Measurements from ENCODE around the gene MYL10. TPM values are rescaled to one million over a fixed set of nuclear protein-coding genes. Genes with fewer than 3 reads are reported as not detected.

The MYL10 gene
- total and polyA plus RNA-seq, 2 experiments from 2014 or later, result 1.3 TPM; not detected in 1

DNA sequence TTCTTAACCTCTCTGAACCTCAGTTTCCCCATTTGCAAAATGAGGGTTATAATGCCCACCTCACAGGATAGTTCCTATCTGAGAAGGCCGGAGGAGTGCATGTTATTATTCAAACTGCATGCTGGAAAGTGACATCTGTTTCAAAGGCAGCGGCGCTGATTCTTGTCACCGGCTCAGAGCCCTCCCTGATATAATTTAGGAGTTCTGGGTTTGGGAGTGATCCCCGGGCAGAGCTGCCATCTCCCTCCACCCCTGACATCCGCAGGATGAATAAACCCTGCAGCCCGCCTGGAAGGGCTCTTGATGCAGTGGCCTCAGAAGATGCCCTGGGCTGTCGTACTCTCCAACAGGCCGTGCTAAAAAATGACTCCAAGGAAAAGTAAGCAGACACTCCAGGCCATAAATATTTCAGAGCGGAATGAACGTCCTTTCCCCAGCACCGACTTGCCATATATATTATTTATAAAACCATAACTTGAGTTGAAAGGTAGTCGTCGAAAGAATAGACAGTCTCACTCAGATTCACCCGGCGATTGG, 47.0 kb upstream of the MYL10 start:
- Histone ChIP-seq H3K9me2 (ENCODE audit: insufficient read depth) (no peaks in the 10 kb centered on the region), H3F3A (replicated peaks; ENCODE audit: low read depth) (no peaks in the 10 kb centered on the region), H3K27me3 (ENCODE audit: insufficient read depth) (no peaks in the 10 kb centered on the region), H3K27ac (ENCODE audit: low read depth) (no peak overlapping the region), H3K36me3 (ENCODE audit: insufficient read depth) (no peaks in the 10 kb centered on the region), H3K4me3 (no peak overlapping the region), H3K79me2 (replicated peaks; ENCODE audit: insufficient read depth) (no peaks in the 10 kb centered on the region), H3K4me2 (no peak overlapping the region), H2AFZ (no peak overlapping the region), H3K4me1 (ENCODE audit: insufficient read depth) (peaks cover 11% of the 10 kb centered on the region), H4K20me1 (replicated peaks; ENCODE audit: insufficient read depth) (no peaks in the 10 kb centered on the region)
- no peaks in the 10 kb centered on the region for H3K36me3 Mint-ChIP-seq (ENCODE audit: low read depth)
- peaks cover 12% of the 10 kb centered on the region for H3K27me3 Mint-ChIP-seq (ENCODE audit: insufficient read depth, low read depth, poor library complexity)
- H3K4me1 Mint-ChIP-seq, result peaks cover 14% of the 10 kb centered on the region
- H3K9me3 Mint-ChIP-seq, result peaks cover 3% of the 10 kb centered on the region; the same call in 2 of the 3 replicates
- TF ChIP-seq JUNB (IDR thresholded peaks at IDR 0.05; ENCODE audit: unreplicated experiment) (no peak), CREB1 (CRISPR knock-in tag; IDR thresholded peaks at IDR 0.05; ENCODE audit: low read depth) (no peak), EZH2phosphoT487 (IDR thresholded peaks at IDR 0.05; ENCODE audit: unreplicated experiment) (no peak)
- H3K4me3 Mint-ChIP-seq, result no peak overlapping the region
- no peak overlapping the region for H3K27ac Mint-ChIP-seq
- DNase-seq (ENCODE audit: low spot score), result no peak
- no peak for ATAC-seq

DNA sequence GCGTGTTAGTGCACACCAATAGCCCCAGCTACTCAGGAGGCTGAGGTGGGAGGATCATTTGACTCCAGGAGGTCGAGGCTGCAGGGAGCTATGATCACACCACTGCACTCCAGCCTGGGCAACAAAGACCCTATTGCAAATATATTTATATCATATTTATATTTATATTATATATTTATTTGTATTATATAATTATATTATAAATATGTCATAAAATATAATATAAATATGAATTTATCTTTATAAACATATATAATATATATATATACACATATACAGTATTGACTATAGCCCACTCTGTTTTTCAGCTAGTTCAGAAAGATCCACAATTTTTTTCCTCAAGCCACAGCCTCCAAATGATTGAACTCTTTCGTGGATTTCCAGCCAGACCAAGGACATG, 45.3 kb upstream of the MYL10 start:
- peaks cover 11% of the 10 kb centered on the region for H3K4me1 ChIP-seq (ENCODE audit: insufficient read depth)
- Mint-ChIP-seq H3K9me3 (peaks cover 3% of the 10 kb centered on the region; the same call in 2 of the 3 replicates), H3K36me3 (ENCODE audit: low read depth) (no peaks in the 10 kb centered on the region), H3K27ac (no peak overlapping the region), H3K4me3 (no peak overlapping the region), H3K27me3 (ENCODE audit: insufficient read depth, low read depth, poor library complexity) (peaks cover 12% of the 10 kb centered on the region), H3K4me1 (peaks cover 14% of the 10 kb centered on the region)
- no peaks in the 10 kb centered on the region for H3K36me3 ChIP-seq (ENCODE audit: insufficient read depth)
- no peak overlapping the region for H2AFZ ChIP-seq
- H3K79me2 ChIP-seq (replicated peaks; ENCODE audit: insufficient read depth), result no peaks in the 10 kb centered on the region
- H3K9me2 ChIP-seq (ENCODE audit: insufficient read depth), result no peaks in the 10 kb centered on the region
- H3F3A ChIP-seq (replicated peaks; ENCODE audit: low read depth), result no peaks in the 10 kb centered on the region
- ATAC-seq (no peak), DNase-seq (ENCODE audit: low spot score) (no peak)
- H3K4me3 ChIP-seq, result no peak overlapping the region
- no peak overlapping the region for H3K4me2 ChIP-seq
- no peak overlapping the region for H3K27ac ChIP-seq (ENCODE audit: low read depth)
- no peaks in the 10 kb centered on the region for H4K20me1 ChIP-seq (replicated peaks; ENCODE audit: insufficient read depth)
- H3K27me3 ChIP-seq (ENCODE audit: insufficient read depth), result no peaks in the 10 kb centered on the region
- TF ChIP-seq, protein P1, sequence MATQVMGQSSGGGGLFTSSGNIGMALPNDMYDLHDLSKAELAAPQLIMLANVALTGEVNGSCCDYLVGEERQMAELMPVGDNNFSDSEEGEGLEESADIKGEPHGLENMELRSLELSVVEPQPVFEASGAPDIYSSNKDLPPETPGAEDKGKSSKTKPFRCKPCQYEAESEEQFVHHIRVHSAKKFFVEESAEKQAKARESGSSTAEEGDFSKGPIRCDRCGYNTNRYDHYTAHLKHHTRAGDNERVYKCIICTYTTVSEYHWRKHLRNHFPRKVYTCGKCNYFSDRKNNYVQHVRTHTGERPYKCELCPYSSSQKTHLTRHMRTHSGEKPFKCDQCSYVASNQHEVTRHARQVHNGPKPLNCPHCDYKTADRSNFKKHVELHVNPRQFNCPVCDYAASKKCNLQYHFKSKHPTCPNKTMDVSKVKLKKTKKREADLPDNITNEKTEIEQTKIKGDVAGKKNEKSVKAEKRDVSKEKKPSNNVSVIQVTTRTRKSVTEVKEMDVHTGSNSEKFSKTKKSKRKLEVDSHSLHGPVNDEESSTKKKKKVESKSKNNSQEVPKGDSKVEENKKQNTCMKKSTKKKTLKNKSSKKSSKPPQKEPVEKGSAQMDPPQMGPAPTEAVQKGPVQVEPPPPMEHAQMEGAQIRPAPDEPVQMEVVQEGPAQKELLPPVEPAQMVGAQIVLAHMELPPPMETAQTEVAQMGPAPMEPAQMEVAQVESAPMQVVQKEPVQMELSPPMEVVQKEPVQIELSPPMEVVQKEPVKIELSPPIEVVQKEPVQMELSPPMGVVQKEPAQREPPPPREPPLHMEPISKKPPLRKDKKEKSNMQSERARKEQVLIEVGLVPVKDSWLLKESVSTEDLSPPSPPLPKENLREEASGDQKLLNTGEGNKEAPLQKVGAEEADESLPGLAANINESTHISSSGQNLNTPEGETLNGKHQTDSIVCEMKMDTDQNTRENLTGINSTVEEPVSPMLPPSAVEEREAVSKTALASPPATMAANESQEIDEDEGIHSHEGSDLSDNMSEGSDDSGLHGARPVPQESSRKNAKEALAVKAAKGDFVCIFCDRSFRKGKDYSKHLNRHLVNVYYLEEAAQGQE (IDR thresholded peaks at IDR 0.05; ENCODE audit: unreplicated experiment), result no peak
- no peak for TF ChIP-seq EZH2phosphoT487 (IDR thresholded peaks at IDR 0.05; ENCODE audit: unreplicated experiment)
- no peak for TF ChIP-seq POLR2AphosphoS5 (IDR thresholded peaks at IDR 0.05; ENCODE audit: low read depth)
- no peak for TF ChIP-seq STAT1 (IDR thresholded peaks at IDR 0.05; ENCODE audit: unreplicated experiment)
- TF ChIP-seq, protein P2, sequence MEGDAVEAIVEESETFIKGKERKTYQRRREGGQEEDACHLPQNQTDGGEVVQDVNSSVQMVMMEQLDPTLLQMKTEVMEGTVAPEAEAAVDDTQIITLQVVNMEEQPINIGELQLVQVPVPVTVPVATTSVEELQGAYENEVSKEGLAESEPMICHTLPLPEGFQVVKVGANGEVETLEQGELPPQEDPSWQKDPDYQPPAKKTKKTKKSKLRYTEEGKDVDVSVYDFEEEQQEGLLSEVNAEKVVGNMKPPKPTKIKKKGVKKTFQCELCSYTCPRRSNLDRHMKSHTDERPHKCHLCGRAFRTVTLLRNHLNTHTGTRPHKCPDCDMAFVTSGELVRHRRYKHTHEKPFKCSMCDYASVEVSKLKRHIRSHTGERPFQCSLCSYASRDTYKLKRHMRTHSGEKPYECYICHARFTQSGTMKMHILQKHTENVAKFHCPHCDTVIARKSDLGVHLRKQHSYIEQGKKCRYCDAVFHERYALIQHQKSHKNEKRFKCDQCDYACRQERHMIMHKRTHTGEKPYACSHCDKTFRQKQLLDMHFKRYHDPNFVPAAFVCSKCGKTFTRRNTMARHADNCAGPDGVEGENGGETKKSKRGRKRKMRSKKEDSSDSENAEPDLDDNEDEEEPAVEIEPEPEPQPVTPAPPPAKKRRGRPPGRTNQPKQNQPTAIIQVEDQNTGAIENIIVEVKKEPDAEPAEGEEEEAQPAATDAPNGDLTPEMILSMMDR (conservative IDR thresholded peaks at IDR 0.05; ENCODE audit: low read depth in 2 of 2), result no peak
- TF ChIP-seq, protein P3, sequence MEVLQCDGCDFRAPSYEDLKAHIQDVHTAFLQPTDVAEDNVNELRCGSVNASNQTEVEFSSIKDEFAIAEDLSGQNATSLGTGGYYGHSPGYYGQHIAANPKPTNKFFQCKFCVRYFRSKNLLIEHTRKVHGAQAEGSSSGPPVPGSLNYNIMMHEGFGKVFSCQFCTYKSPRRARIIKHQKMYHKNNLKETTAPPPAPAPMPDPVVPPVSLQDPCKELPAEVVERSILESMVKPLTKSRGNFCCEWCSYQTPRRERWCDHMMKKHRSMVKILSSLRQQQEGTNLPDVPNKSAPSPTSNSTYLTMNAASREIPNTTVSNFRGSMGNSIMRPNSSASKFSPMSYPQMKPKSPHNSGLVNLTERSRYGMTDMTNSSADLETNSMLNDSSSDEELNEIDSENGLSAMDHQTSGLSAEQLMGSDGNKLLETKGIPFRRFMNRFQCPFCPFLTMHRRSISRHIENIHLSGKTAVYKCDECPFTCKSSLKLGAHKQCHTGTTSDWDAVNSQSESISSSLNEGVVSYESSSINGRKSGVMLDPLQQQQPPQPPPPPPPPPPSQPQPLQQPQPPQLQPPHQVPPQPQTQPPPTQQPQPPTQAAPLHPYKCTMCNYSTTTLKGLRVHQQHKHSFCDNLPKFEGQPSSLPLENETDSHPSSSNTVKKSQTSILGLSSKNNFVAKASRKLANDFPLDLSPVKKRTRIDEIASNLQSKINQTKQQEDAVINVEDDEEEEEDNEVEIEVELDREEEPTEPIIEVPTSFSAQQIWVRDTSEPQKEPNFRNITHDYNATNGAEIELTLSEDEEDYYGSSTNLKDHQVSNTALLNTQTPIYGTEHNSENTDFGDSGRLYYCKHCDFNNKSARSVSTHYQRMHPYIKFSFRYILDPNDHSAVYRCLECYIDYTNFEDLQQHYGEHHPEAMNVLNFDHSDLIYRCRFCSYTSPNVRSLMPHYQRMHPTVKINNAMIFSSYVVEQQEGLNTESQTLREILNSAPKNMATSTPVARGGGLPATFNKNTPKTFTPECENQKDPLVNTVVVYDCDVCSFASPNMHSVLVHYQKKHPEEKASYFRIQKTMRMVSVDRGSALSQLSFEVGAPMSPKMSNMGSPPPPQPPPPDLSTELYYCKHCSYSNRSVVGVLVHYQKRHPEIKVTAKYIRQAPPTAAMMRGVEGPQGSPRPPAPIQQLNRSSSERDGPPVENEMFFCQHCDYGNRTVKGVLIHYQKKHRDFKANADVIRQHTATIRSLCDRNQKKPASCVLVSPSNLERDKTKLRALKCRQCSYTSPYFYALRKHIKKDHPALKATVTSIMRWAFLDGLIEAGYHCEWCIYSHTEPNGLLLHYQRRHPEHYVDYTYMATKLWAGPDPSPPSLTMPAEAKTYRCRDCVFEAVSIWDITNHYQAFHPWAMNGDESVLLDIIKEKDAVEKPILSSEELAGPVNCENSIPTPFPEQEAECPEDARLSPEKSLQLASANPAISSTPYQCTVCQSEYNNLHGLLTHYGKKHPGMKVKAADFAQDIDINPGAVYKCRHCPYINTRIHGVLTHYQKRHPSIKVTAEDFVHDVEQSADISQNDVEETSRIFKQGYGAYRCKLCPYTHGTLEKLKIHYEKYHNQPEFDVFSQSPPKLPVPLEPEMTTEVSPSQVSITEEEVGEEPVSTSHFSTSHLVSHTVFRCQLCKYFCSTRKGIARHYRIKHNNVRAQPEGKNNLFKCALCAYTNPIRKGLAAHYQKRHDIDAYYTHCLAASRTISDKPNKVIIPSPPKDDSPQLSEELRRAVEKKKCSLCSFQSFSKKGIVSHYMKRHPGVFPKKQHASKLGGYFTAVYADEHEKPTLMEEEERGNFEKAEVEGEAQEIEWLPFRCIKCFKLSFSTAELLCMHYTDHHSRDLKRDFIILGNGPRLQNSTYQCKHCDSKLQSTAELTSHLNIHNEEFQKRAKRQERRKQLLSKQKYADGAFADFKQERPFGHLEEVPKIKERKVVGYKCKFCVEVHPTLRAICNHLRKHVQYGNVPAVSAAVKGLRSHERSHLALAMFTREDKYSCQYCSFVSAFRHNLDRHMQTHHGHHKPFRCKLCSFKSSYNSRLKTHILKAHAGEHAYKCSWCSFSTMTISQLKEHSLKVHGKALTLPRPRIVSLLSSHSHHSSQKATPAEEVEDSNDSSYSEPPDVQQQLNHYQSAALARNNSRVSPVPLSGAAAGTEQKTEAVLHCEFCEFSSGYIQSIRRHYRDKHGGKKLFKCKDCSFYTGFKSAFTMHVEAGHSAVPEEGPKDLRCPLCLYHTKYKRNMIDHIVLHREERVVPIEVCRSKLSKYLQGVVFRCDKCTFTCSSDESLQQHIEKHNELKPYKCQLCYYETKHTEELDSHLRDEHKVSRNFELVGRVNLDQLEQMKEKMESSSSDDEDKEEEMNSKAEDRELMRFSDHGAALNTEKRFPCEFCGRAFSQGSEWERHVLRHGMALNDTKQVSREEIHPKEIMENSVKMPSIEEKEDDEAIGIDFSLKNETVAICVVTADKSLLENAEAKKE (CRISPR knock-in tag; IDR thresholded peaks at IDR 0.05), result no peak
- TF ChIP-seq EZH2 (IDR thresholded peaks at IDR 0.05; ENCODE audit: low read depth, unreplicated experiment), result no peak

Measured in GM23338 (cell line).